Measurements from ENCODE around the gene CLCA2. TPM values are rescaled to one million over a fixed set of nuclear protein-coding genes. Genes with fewer than 3 reads are reported as not detected.

The CLCA2 gene
- total and polyA plus RNA-seq, 2 donors (not counting 1 experiment from before 2014, with no cell fraction given), result 1.2 to 3.5 TPM

- Histone ChIP-seq H3K9me3 (ENCODE audit: control insufficient read depth, insufficient read depth, low read depth, low read length) (no peaks in the 10 kb centered on the region), H2AFZ (ENCODE audit: low read length) (no peak overlapping the region), H3K4me2 (ENCODE audit: extremely low read depth, insufficient read depth, low read length) (no peak overlapping the region), H3K27ac (ENCODE audit: insufficient read depth, low read length) (no peak overlapping the region), H3K4me1 (ENCODE audit: control insufficient read depth, extremely low read depth, insufficient read depth, low read length) (no peaks in the 10 kb centered on the region), H3K79me2 (ENCODE audit: control insufficient read depth, insufficient read depth, low read length) (no peaks in the 10 kb centered on the region), H4K20me1 (ENCODE audit: control insufficient read depth, extremely low read depth, insufficient read depth, low read length) (no peaks in the 10 kb centered on the region), H3K27me3 (ENCODE audit: control insufficient read depth, insufficient read depth, low read length) (no peaks in the 10 kb centered on the region), H3K9ac (ENCODE audit: insufficient read depth, low read length) (no peak overlapping the region), H3K36me3 (ENCODE audit: control insufficient read depth, insufficient read depth, low read length) (no peaks in the 10 kb centered on the region), H3K4me3 (replicated peaks in 1 of 4; ENCODE audit: control extremely low read depth in 1 of 4, insufficient read depth in 1 of 4, low read depth in 3 of 4, low read length in 4 of 4) (no peak overlapping the region)
- no peak for TF ChIP-seq EZH2 (IDR thresholded peaks at IDR 0.05; ENCODE audit: low read length, missing control alignments)
- no peak for TF ChIP-seq CTCF (conservative IDR thresholded peaks at IDR 0.05 in 1 of 2, IDR thresholded peaks at IDR 0.05 in 1 of 2; ENCODE audit: low read depth in 1 of 2, low read length in 2 of 2)
- DNase-seq (ENCODE audit: low read depth in 2 of 2), result peak in 1 of 2 donors; percentile 8
Observed at GRCh38 chr1:86436041-86436440, 12.1 kb downstream of the CLCA2 start.

GRCh38 chr1:86441581-86441980, 17.6 kb downstream of the CLCA2 start:
- Histone ChIP-seq H3K9me3 (ENCODE audit: control insufficient read depth, insufficient read depth, low read depth, low read length) (no peaks in the 10 kb centered on the region), H3K79me2 (ENCODE audit: control insufficient read depth, insufficient read depth, low read length) (no peaks in the 10 kb centered on the region), H3K4me1 (ENCODE audit: control insufficient read depth, extremely low read depth, insufficient read depth, low read length) (no peaks in the 10 kb centered on the region), H3K36me3 (ENCODE audit: control insufficient read depth, insufficient read depth, low read length) (no peaks in the 10 kb centered on the region), H2AFZ (ENCODE audit: low read length) (no peak overlapping the region), H4K20me1 (ENCODE audit: control insufficient read depth, extremely low read depth, insufficient read depth, low read length) (no peaks in the 10 kb centered on the region), H3K27me3 (ENCODE audit: control insufficient read depth, insufficient read depth, low read length) (no peaks in the 10 kb centered on the region), H3K4me2 (ENCODE audit: extremely low read depth, insufficient read depth, low read length) (no peak overlapping the region), H3K27ac (ENCODE audit: insufficient read depth, low read length) (no peak overlapping the region), H3K9ac (ENCODE audit: insufficient read depth, low read length) (no peak overlapping the region), H3K4me3 (replicated peaks in 1 of 4; ENCODE audit: control extremely low read depth in 1 of 4, insufficient read depth in 1 of 4, low read depth in 3 of 4, low read length in 4 of 4) (no peak overlapping the region)
- no peak for DNase-seq (ENCODE audit: low read depth in 2 of 2)
- no peak for TF ChIP-seq EZH2 (IDR thresholded peaks at IDR 0.05; ENCODE audit: low read length, missing control alignments)
- TF ChIP-seq CTCF (conservative IDR thresholded peaks at IDR 0.05 in 1 of 2, IDR thresholded peaks at IDR 0.05 in 1 of 2; ENCODE audit: low read depth in 1 of 2, low read length in 2 of 2), result no peak

- no peak overlapping the region for H3K4me2 ChIP-seq (ENCODE audit: extremely low read depth, insufficient read depth, low read length)
- H3K9me3 ChIP-seq (ENCODE audit: control insufficient read depth, insufficient read depth, low read depth, low read length), result no peaks in the 10 kb centered on the region
- no peaks in the 10 kb centered on the region for H3K27me3 ChIP-seq (ENCODE audit: control insufficient read depth, insufficient read depth, low read length)
- no peak overlapping the region for H3K4me3 ChIP-seq (replicated peaks in 1 of 4; ENCODE audit: control extremely low read depth in 1 of 4, insufficient read depth in 1 of 4, low read depth in 3 of 4, low read length in 4 of 4)
- H3K9ac ChIP-seq (ENCODE audit: insufficient read depth, low read length), result no peak overlapping the region
- H4K20me1 ChIP-seq (ENCODE audit: control insufficient read depth, extremely low read depth, insufficient read depth, low read length), result no peaks in the 10 kb centered on the region
- H2AFZ ChIP-seq (ENCODE audit: low read length), result no peak overlapping the region
- no peak for TF ChIP-seq CTCF (conservative IDR thresholded peaks at IDR 0.05 in 1 of 2, IDR thresholded peaks at IDR 0.05 in 1 of 2; ENCODE audit: low read depth in 1 of 2, low read length in 2 of 2)
- H3K36me3 ChIP-seq (ENCODE audit: control insufficient read depth, insufficient read depth, low read length), result no peaks in the 10 kb centered on the region
- no peaks in the 10 kb centered on the region for H3K79me2 ChIP-seq (ENCODE audit: control insufficient read depth, insufficient read depth, low read length)
- no peak overlapping the region for H3K27ac ChIP-seq (ENCODE audit: insufficient read depth, low read length)
- no peak for DNase-seq (ENCODE audit: low read depth in 2 of 2)
- no peaks in the 10 kb centered on the region for H3K4me1 ChIP-seq (ENCODE audit: control insufficient read depth, extremely low read depth, insufficient read depth, low read length)
Observed at GRCh38 chr1:86441997-86442396, 18.0 kb downstream of the CLCA2 start.
